OCI-LY3 (cell line): ENCODE results near the gene TMEFF2.

ENCODE experiments used
- H2AFZ ChIP-seq: fragments of 200-600, 300-600 bp; shearing (Covaris generic); 2 replicates; pipeline ENCODE4 v1.6.0; 2014; ENCODE audit warnings: antibody characterized with exemption, low read depth, low read length
- H3K27ac ChIP-seq: fragments of 200-600, 300-600 bp; sonication (generic); 2 replicates; pipeline ENCODE4 v1.5.1; 2014; ENCODE audit warnings: mild to moderate bottlenecking, low read length, moderate library complexity, mixed read lengths
- H3K27me3 ChIP-seq: fragments of 200-600, 300-600 bp; sonication (generic); 2 replicates; pipeline ENCODE4 v1.6.1; 2014; ENCODE audit warnings: low read depth, low read length, mixed read lengths
- H3K36me3 ChIP-seq: fragments of 200-600, 300-600 bp; sonication (generic); replicated peaks from 2 replicates; pipeline ENCODE3; 2014; ENCODE audit warnings: low read depth, low read length, mixed read lengths
- H3K4me1 ChIP-seq: fragments of 300-600, 200-600 bp; sonication (generic); 2 replicates; pipeline ENCODE4 v1.6.1; 2014; ENCODE audit warnings: low read length, mixed read lengths
- H3K4me2 ChIP-seq: fragments of 200-600, 300-600 bp; sonication (generic); 2 replicates; pipeline ENCODE4 v1.6.1; 2014; ENCODE audit warnings: low read length, mixed read lengths
- H3K4me3 ChIP-seq: fragments of 300-600, 200-600 bp; sonication (generic); 2 replicates; pipeline ENCODE4 v1.5.1; 2014; ENCODE audit warnings: antibody characterized with exemption, mild to moderate bottlenecking, low read length, moderate library complexity
- H3K79me2 ChIP-seq: fragments of 300-600, 200-600 bp; shearing (Covaris generic); 2 replicates; pipeline ENCODE4 v1.6.1; 2014; ENCODE audit warnings: mild to moderate bottlenecking, low read length, mixed read lengths
- H3K9ac ChIP-seq: fragments of 300-600, 200-600 bp; shearing (Covaris generic); 2 replicates; pipeline ENCODE4 v1.6.0; 2014; ENCODE audit warnings: mild to moderate bottlenecking, low read length, moderate library complexity
- H3K9me3 ChIP-seq: fragments of 200-600, 300-600 bp; shearing (Covaris generic); 2 replicates; pipeline ENCODE4 v1.6.1; 2014; ENCODE audit warnings: low read length, mixed read lengths; ENCODE audit not compliant: insufficient read depth
- H4K20me1 ChIP-seq: fragments of 200-600, 300-600 bp; sonication (generic); 2 replicates; pipeline ENCODE4 v1.6.1; 2016; ENCODE audit warnings: low read length, mixed read lengths; ENCODE audit not compliant: insufficient read depth
- CTCF ChIP-seq: fragments of 200-600, 300-600 bp; sonication (generic); IDR thresholded peaks from 2 replicates; pipeline ENCODE4 v1.5.1; 2014; ENCODE audit warnings: antibody characterized with exemption, low read length, low read depth
- EZH2phosphoT487 ChIP-seq: fragments of 200-600 bp; shearing (Covaris generic); IDR thresholded peaks from 2 replicates; pipeline ENCODE4 v1.6.1; 2018; ENCODE audit warnings: antibody characterized with exemption, mixed run types, low read depth

Gene TMEFF2

GRCh38 chr2:191920502-191920901 lies 274.2 kb downstream of the TMEFF2 start:
- Histone ChIP-seq H3K9me3 (no peaks in the 10 kb centered on the region), H3K79me2 (no peaks in the 10 kb centered on the region), H3K27ac (no peak overlapping the region), H3K4me3 (no peak overlapping the region), H3K4me2 (no peak overlapping the region), H3K36me3 (no peaks in the 10 kb centered on the region), H3K4me1 (peaks cover 7% of the 10 kb centered on the region), H2AFZ (no peak overlapping the region), H3K9ac (no peak overlapping the region), H4K20me1 (no peaks in the 10 kb centered on the region), H3K27me3 (peaks cover 20% of the 10 kb centered on the region; the same call in 1 of the 2 replicates)
- TF ChIP-seq EZH2phosphoT487 = no peak
- TF ChIP-seq CTCF = no peak

GRCh38 chr2:191917967-191918651 lies 276.6 kb downstream of the TMEFF2 start:
- Histone ChIP-seq H3K27me3 (peaks cover 20% of the 10 kb centered on the region; the same call in 1 of the 2 replicates), H3K4me2 (no peak overlapping the region), H3K9ac (no peak overlapping the region), H3K9me3 (no peaks in the 10 kb centered on the region), H3K79me2 (no peaks in the 10 kb centered on the region), H3K27ac (no peak overlapping the region), H3K36me3 (no peaks in the 10 kb centered on the region), H3K4me1 (peaks cover 10% of the 10 kb centered on the region), H3K4me3 (no peak overlapping the region), H2AFZ (no peak overlapping the region), H4K20me1 (no peaks in the 10 kb centered on the region)
- TF ChIP-seq EZH2phosphoT487 = no peak
- no peak for TF ChIP-seq CTCF

GRCh38 chr2:191917430-191917881 lies 277.3 kb downstream of the TMEFF2 start:
- Histone ChIP-seq H3K4me3 (no peak overlapping the region), H3K27me3 (peaks cover 21% of the 10 kb centered on the region), H3K79me2 (no peaks in the 10 kb centered on the region), H4K20me1 (no peaks in the 10 kb centered on the region), H3K4me1 (peaks cover 7% of the 10 kb centered on the region), H3K9ac (no peak overlapping the region), H3K4me2 (no peak overlapping the region), H3K36me3 (no peaks in the 10 kb centered on the region), H3K9me3 (no peaks in the 10 kb centered on the region), H3K27ac (no peak overlapping the region), H2AFZ (no peak overlapping the region)
- no peak for TF ChIP-seq EZH2phosphoT487
- no peak for TF ChIP-seq CTCF

- TF ChIP-seq CTCF (no peak), EZH2phosphoT487 (no peak)
- Histone ChIP-seq H4K20me1 (no peaks in the 10 kb centered on the region), H3K4me1 (peaks cover 7% of the 10 kb centered on the region), H3K27ac (no peak overlapping the region), H3K36me3 (no peaks in the 10 kb centered on the region), H3K79me2 (no peaks in the 10 kb centered on the region), H2AFZ (no peak overlapping the region), H3K4me3 (no peak overlapping the region), H3K9ac (no peak overlapping the region), H3K9me3 (no peaks in the 10 kb centered on the region), H3K4me2 (no peak overlapping the region), H3K27me3 (peaks cover 25% of the 10 kb centered on the region)
These were observed 277.9 kb downstream of the TMEFF2 start for GRCh38 chr2:191916826-191917225.
